Stimulated activated CD8-positive, alpha-beta memory T cell treated with anti-CD3 and anti-CD28 coated beads, Interleukin-7, amount 100 ng/mL, for 1 hour (primary cell): ENCODE measurements around the gene TNNT3.
"Not testable (repeated sequence)": the region's sequence is repeated elsewhere in the genome, so short reads cannot be mapped to it uniquely, and the experiment has no call there.

Experiments
- DNase-seq, 2 donors: peaks; one replicate each; pipeline ENCODE4 v3.0.0-alpha.2; 2020; ENCODE audit warnings: low read depth in 2 of 2

Gene TNNT3

DNA sequence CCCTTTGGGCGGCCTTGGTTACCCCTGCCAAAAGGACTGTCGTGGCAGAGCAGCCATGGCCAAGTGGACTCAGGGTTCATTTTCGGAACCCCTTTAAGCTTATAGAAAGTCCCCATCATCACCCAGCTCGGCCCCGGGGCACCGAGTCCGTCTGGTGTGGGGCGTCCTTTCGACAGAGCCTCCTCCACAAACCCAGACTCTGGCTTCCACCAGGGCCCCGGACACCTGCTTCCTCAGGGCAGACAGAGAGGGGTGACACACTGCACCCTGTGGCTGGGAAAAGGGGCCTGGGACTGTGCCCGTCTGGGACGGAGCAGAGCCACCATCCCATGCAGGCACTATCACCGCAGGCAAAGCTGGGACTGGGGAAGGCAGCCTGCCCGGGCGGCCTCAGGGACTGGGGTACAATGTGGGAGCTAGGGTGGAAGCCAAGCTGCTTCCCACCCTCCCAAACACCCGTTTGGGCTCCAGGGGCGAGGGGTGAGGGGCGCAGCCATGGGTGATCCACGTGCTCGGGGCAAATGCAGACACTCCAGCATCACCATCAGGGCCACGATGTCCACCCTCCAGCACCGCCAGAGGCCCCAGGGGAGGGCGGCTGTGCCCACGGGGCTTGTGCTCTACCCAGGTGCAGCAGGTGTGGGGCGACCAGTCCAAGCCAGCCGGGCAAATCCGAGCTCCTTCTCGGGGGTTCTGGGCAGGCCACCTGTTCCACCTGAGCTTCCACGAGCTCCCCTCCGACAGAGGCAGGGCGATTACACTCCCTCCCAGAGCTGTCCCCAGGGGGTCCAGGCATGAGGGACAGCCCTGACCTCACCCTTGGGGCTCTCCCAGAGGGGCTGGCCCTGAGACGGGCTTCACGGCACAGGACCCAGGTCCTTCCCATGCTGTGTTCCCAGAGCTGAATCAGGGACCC, 15.9 kb downstream of the TNNT3 start:
- DNase-seq, result no peak

GRCh38 chr11:1936072-1936780, 16.7 kb downstream of the TNNT3 start:
- no peak for DNase-seq

- no peak for DNase-seq
Measured at GRCh38 chr11:1936781-1937615, 17.5 kb downstream of the TNNT3 start.

- no peak for DNase-seq
Measured at GRCh38 chr11:1937616-1938342, 18.3 kb downstream of the TNNT3 start.

- no peak for DNase-seq
Measured at GRCh38 chr11:1938343-1939005, 19.0 kb downstream of the TNNT3 start.

GRCh38 chr11:1939006-1939625, 19.6 kb downstream of the TNNT3 start:
- no peak for DNase-seq

DNA sequence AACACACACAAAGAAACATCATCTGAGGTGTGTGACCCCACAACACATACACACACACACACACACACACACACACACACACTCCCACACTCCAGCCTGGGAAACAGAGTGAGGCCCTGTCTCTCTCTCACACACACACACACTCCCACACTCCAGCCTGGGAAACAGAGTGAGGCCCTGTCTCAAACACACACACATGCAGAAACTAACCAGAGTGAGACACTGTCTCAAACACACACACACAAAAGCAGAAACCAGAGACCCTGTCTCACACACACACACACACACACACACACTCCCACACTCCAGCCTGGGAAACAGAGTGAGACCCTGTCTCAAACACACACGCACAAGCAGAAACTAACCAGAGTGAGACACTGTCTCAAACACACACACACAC, 20.3 kb downstream of the TNNT3 start:
- DNase-seq, result not testable (repeated sequence)

DNA sequence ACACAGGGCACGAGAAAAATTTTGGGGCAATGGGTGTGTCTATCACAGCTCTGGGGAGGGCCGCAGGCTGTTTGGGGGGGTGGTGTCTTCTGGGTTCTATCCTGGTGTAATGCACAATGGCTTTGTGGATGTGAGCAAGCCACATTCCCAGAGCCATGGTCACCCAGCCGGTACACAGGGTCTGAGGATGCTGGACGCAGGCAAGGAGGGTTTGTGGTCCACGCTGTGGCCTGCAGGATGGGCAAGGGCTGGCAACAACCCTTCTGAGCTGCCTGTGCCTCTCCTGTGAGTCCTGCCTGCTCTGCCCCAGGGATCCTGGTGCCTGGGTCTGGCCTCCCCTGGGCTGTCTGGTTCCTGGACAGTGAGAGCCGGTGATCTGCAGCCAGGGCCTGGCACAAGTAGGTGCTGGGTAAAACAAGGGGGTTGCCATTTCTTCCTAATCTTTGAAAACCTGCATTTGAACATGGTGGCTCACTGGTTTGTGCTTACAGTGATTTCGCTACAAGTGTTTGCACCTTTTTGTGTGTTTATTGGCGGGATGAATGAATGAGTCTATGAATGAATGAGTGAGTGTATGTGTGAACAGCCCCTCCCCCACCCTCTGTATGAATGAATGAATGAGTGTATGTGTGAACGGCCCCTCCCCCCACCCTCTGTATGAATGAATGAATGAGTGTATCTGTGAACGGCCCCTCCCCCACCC, 23.2 kb downstream of the TNNT3 start:
- DNase-seq, result no peak

- no peak for DNase-seq
Measured at GRCh38 chr11:1943576-1943975, 24.1 kb downstream of the TNNT3 start.

- no peak for DNase-seq
Measured at GRCh38 chr11:1943977-1944376, 24.5 kb downstream of the TNNT3 start.

DNA sequence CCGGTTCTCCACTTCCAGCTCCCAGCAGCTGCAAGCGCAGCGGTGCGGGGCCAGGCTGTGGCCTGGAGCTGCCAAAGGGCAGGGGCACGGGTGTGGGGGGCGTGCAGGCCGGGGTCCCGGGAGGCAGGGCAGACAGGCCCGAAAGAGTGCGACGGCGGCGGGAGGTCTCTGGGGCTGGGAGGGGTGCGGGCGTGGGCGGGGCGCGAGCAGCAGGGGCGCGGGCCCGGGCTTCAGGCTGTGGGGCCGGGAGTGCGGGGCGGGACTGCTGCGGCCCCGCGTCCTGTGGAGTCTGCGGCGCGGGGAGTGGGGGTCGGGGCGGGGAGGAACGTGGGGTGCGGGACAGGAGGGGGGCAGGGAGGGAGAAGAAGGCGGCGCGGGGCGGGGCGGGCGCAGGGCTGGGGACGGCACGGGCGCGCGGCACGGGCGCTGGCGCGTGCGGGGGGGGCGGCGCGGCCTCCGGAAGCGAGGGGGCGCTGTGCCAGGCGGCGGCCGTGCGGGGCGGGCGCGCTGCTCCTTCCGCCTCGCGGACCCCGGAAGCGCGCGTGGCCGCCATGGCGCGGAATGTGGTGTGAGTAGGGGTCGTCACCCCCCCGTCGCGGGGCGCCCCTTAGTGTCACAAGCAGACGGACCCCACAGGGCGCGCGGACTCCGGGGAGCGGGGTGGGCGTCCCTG, 27.4 kb downstream of the TNNT3 start, which contains the start of gene MRPL23:
TSS of gene MRPL23 (plus strand) at position 521 of the 673 bp plus-strand sequence. CDS start at position 552, 31 bp downstream.
- DNase-seq, result no peak

GRCh38 chr11:1947592-1948237, 28.2 kb downstream of the TNNT3 start:
- DNase-seq, result no peak

- DNase-seq, result no peak
Measured at GRCh38 chr11:1948389-1948788, 28.9 kb downstream of the TNNT3 start.

DNA sequence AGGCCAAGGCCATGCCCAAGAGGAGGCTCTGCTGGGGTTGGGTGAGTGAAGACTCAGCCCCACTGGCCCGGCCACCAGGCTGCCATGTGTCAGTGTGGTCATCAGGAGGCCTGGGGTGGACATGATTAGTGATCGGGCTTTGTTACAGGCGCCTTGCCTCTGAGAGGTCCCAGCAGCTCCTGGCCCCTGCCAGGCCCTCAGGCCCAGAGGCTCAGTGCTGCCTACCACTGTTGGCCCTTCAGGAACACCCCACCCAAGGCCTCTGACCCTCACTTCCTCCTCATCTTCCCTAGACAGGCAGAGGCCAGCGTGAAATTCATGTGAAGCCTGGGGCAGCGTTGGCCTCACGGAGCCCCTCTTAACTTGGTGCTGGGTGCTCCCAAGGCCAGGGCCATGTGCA, 29.8 kb downstream of the TNNT3 start:
- no peak for DNase-seq

GRCh38 chr11:1949922-1950321, 30.4 kb downstream of the TNNT3 start:
- no peak for DNase-seq

- no peak for DNase-seq
Measured at GRCh38 chr11:1952806-1953482, 33.4 kb downstream of the TNNT3 start.

GRCh38 chr11:1953489-1954266, 34.2 kb downstream of the TNNT3 start:
- no peak for DNase-seq
